Measurements from ENCODE around the gene NUP160.

Gene NUP160

GRCh38 chr11:47860536-47860935 lies 12.4 kb upstream of the NUP160 start:
- H3K27me3 ChIP-seq (ENCODE audit: insufficient read depth, low read length, poor library complexity, severe bottlenecking): no peaks in the 10 kb centered on the region
- no peak overlapping the region for H3K4me3 ChIP-seq (ENCODE audit: low read length, poor library complexity, severe bottlenecking)
- H4K20me1 ChIP-seq (ENCODE audit: insufficient read depth, low read length, poor library complexity, severe bottlenecking): no peaks in the 10 kb centered on the region
- no peaks in the 10 kb centered on the region for H3K79me2 ChIP-seq (ENCODE audit: insufficient read depth, low read length)
- no peaks in the 10 kb centered on the region for H3K9me2 ChIP-seq (replicated peaks; ENCODE audit: low read depth, low read length)
- H3K9ac ChIP-seq (ENCODE audit: low read depth, low read length, poor library complexity, severe bottlenecking): no peak overlapping the region
- H3K4me2 ChIP-seq (ENCODE audit: low read depth, low read length, poor library complexity, severe bottlenecking): no peak overlapping the region
- no peak overlapping the region for H2AFZ ChIP-seq (ENCODE audit: low read length)
- no peaks in the 10 kb centered on the region for H3K36me3 ChIP-seq (ENCODE audit: insufficient read depth, low read length)
- no peaks in the 10 kb centered on the region for H3K9me3 ChIP-seq (ENCODE audit: insufficient read depth, low read depth, low read length)
- H3K4me1 ChIP-seq (ENCODE audit: insufficient read depth, low read length, poor library complexity, severe bottlenecking): peaks cover 10% of the 10 kb centered on the region
- TF ChIP-seq CTCF (conservative IDR thresholded peaks at IDR 0.05; ENCODE audit: low read length): no peak
- no peak for TF ChIP-seq EZH2phosphoT487 (IDR thresholded peaks at IDR 0.05; ENCODE audit: borderline replicate concordance)
- no peaks in the 10 kb centered on the region for H3F3A ChIP-seq (ENCODE audit: low read depth)

GRCh38 chr11:47857892-47858543 lies 9.9 kb upstream of the NUP160 start:
- peaks cover 4% of the 10 kb centered on the region for H3K4me1 ChIP-seq (ENCODE audit: insufficient read depth, low read length, poor library complexity, severe bottlenecking)
- TF ChIP-seq CTCF (conservative IDR thresholded peaks at IDR 0.05; ENCODE audit: low read length): no peak
- TF ChIP-seq EZH2phosphoT487 (IDR thresholded peaks at IDR 0.05; ENCODE audit: borderline replicate concordance): no peak

GRCh38 chr11:47857485-47857884 lies 9.3 kb upstream of the NUP160 start:
- Histone ChIP-seq H3K36me3 (ENCODE audit: insufficient read depth, low read length) (no peaks in the 10 kb centered on the region), H3K4me1 (ENCODE audit: insufficient read depth, low read length, poor library complexity, severe bottlenecking) (no peaks in the 10 kb centered on the region), H3K9me3 (ENCODE audit: insufficient read depth, low read depth, low read length) (no peaks in the 10 kb centered on the region), H4K20me1 (ENCODE audit: insufficient read depth, low read length, poor library complexity, severe bottlenecking) (no peaks in the 10 kb centered on the region), H3K27me3 (ENCODE audit: insufficient read depth, low read length, poor library complexity, severe bottlenecking) (no peaks in the 10 kb centered on the region), H3K9me2 (replicated peaks; ENCODE audit: low read depth, low read length) (no peaks in the 10 kb centered on the region), H3F3A (ENCODE audit: low read depth) (no peaks in the 10 kb centered on the region), H3K4me2 (ENCODE audit: low read depth, low read length, poor library complexity, severe bottlenecking) (no peak overlapping the region), H3K79me2 (ENCODE audit: insufficient read depth, low read length) (no peaks in the 10 kb centered on the region), H3K4me3 (ENCODE audit: low read length, poor library complexity, severe bottlenecking) (no peak overlapping the region), H2AFZ (ENCODE audit: low read length) (peak overlapping the region; percentile 61), H3K9ac (ENCODE audit: low read depth, low read length, poor library complexity, severe bottlenecking) (no peak overlapping the region)
- TF ChIP-seq CTCF (conservative IDR thresholded peaks at IDR 0.05; ENCODE audit: low read length) (no peak), EZH2phosphoT487 (IDR thresholded peaks at IDR 0.05; ENCODE audit: borderline replicate concordance) (no peak)

More at GRCh38 chr11:47857892-47858543, 9.9 kb upstream of the NUP160 start:
- Histone ChIP-seq H3K4me3 (ENCODE audit: low read length, poor library complexity, severe bottlenecking) (no peak overlapping the region), H3K4me2 (ENCODE audit: low read depth, low read length, poor library complexity, severe bottlenecking) (no peak overlapping the region), H3K79me2 (ENCODE audit: insufficient read depth, low read length) (no peaks in the 10 kb centered on the region), H3K9me2 (replicated peaks; ENCODE audit: low read depth, low read length) (no peaks in the 10 kb centered on the region), H3K9me3 (ENCODE audit: insufficient read depth, low read depth, low read length) (no peaks in the 10 kb centered on the region), H3K36me3 (ENCODE audit: insufficient read depth, low read length) (no peaks in the 10 kb centered on the region), H2AFZ (ENCODE audit: low read length) (peak overlapping the region; percentile 61; the same call in 1 of the 2 replicates), H3K27me3 (ENCODE audit: insufficient read depth, low read length, poor library complexity, severe bottlenecking) (no peaks in the 10 kb centered on the region), H3K9ac (ENCODE audit: low read depth, low read length, poor library complexity, severe bottlenecking) (no peak overlapping the region), H3F3A (ENCODE audit: low read depth) (no peaks in the 10 kb centered on the region), H4K20me1 (ENCODE audit: insufficient read depth, low read length, poor library complexity, severe bottlenecking) (no peaks in the 10 kb centered on the region)
